Neural progenitor cell (in vitro differentiated cells): ENCODE measurements around the gene PAX5. TPM values are rescaled to one million over a fixed set of nuclear protein-coding genes. Genes with fewer than 3 reads are reported as not detected.
A peak's percentile ranks its signal among the peaks of the same experiment; 100 is the strongest.

Experiments used
- DNase-seq: peaks from one replicate; pipeline ENCODE4 v3.0.0-alpha.2; 2016; ENCODE audit warnings: low spot score
- H2AFZ ChIP-seq: fragments of 200-600 bp; sonication (generic); replicated peaks from 2 replicates; pipeline ENCODE4 v1.6.1; 2016; ENCODE audit warnings: antibody characterized with exemption
- H3F3A ChIP-seq: fragments of 200-600 bp; sonication (generic); 2 replicates; pipeline ENCODE4 v1.6.1; 2016; ENCODE audit warnings: antibody characterized with exemption, low read depth
- H3K27ac ChIP-seq: fragments of 200-600 bp; sonication (generic); 2 replicates; pipeline ENCODE4 v1.5.1; 2016; ENCODE audit warnings: mild to moderate bottlenecking
- H3K27me3 ChIP-seq: fragments of 200-600 bp; sonication (generic); 2 replicates; pipeline ENCODE4 v1.6.1; 2016; ENCODE audit warnings: mild to moderate bottlenecking, moderate library complexity
- H3K36me3 ChIP-seq: fragments of 200-600 bp; sonication (generic); 2 replicates; pipeline ENCODE4 v1.5.1; 2016
- H3K4me1 ChIP-seq: fragments of 200-600 bp; sonication (generic); 2 replicates; pipeline ENCODE4 v1.6.1; 2016; ENCODE audit warnings: mixed run types
- H3K4me2 ChIP-seq: fragments of 200-600 bp; sonication (generic); 2 replicates; pipeline ENCODE4 v1.6.1; 2016
- H3K4me3 ChIP-seq: fragments of 200-600 bp; sonication (generic); 2 replicates; pipeline ENCODE4 v1.5.1; 2016
- H3K79me2 ChIP-seq: fragments of 200-600 bp; sonication (generic); 2 replicates; pipeline ENCODE4 v1.6.1; 2016; ENCODE audit warnings: low read depth
- H3K9ac ChIP-seq: fragments of 200-600 bp; sonication (generic); 2 replicates; pipeline ENCODE4 v1.6.1; 2016
- H3K9me3 ChIP-seq: fragments of 200-600 bp; sonication (generic); 2 replicates; pipeline ENCODE4 v1.5.1; 2016; ENCODE audit warnings: low read depth
- H4K20me1 ChIP-seq: fragments of 200-600 bp; sonication (generic); 2 replicates; pipeline ENCODE4 v1.6.1; 2016; ENCODE audit warnings: low read depth
- H3K27ac Mint-ChIP-seq: 3 replicates; pipeline ENCODE4 v1.8.0; 2021; ENCODE audit warnings: mixed read lengths
- H3K27me3 Mint-ChIP-seq: 2 replicates; pipeline ENCODE4 v1.8.0; 2022; ENCODE audit warnings: low read depth, mild to moderate bottlenecking, inconsistent platforms, moderate library complexity, mixed read lengths; ENCODE audit not compliant: insufficient read depth
- H3K36me3 Mint-ChIP-seq: 3 replicates; pipeline ENCODE4 v1.8.0; 2021; ENCODE audit warnings: mixed read lengths
- H3K4me1 Mint-ChIP-seq: 3 replicates; pipeline ENCODE4 v1.8.0; 2021; ENCODE audit warnings: mixed read lengths
- H3K4me3 Mint-ChIP-seq: 3 replicates; pipeline ENCODE4 v1.8.0; 2021; ENCODE audit warnings: mild to moderate bottlenecking, moderate library complexity, mixed read lengths
- H3K9me3 Mint-ChIP-seq: 3 replicates; pipeline ENCODE4 v1.8.0; 2020; ENCODE audit warnings: mixed read lengths
- EZH2 ChIP-seq: fragments of 200-600 bp; sonication (generic); IDR thresholded peaks from 2 replicates; pipeline ENCODE4 v1.6.1; 2017; ENCODE audit warnings: antibody characterized with exemption, mild to moderate bottlenecking, moderate library complexity
- EZH2phosphoT487 ChIP-seq: fragments of 200-600 bp; sonication (generic); IDR thresholded peaks from 2 replicates; pipeline ENCODE4 v1.6.1; 2017; ENCODE audit warnings: antibody characterized with exemption
- total RNA-seq: library from RNA; depleted of rRNA; stranded (reverse); fragments of >200 nt; gene quantifications from 2 replicates; pipeline ENCODE4 v1.2.3, GENCODE V29; 2015; ENCODE audit warnings: low replicate concordance
- TF ChIP-seq, protein P1 (sequence below): fragments of 200-600 bp; sonication (generic); IDR thresholded peaks from 2 replicates; pipeline ENCODE4 v1.5.1; 2017; ENCODE audit warnings: antibody characterized with exemption, mild to moderate bottlenecking

The PAX5 gene
- total RNA-seq, 1 donor from 2014 or later = not detected

GRCh38 chr9:36861528-36862205, 172.4 kb downstream of the PAX5 start:
- no peak overlapping the region for H3K4me2 ChIP-seq
- H3K27me3 ChIP-seq = peaks cover 55% of the 10 kb centered on the region
- no peaks in the 10 kb centered on the region for H3K36me3 ChIP-seq
- H3K4me1 Mint-ChIP-seq = peaks cover 31% of the 10 kb centered on the region
- H3K27me3 Mint-ChIP-seq = peaks cover 17% of the 10 kb centered on the region
- no peak for TF ChIP-seq EZH2
- no peak for TF ChIP-seq EZH2phosphoT487
- TF ChIP-seq, protein P1, sequence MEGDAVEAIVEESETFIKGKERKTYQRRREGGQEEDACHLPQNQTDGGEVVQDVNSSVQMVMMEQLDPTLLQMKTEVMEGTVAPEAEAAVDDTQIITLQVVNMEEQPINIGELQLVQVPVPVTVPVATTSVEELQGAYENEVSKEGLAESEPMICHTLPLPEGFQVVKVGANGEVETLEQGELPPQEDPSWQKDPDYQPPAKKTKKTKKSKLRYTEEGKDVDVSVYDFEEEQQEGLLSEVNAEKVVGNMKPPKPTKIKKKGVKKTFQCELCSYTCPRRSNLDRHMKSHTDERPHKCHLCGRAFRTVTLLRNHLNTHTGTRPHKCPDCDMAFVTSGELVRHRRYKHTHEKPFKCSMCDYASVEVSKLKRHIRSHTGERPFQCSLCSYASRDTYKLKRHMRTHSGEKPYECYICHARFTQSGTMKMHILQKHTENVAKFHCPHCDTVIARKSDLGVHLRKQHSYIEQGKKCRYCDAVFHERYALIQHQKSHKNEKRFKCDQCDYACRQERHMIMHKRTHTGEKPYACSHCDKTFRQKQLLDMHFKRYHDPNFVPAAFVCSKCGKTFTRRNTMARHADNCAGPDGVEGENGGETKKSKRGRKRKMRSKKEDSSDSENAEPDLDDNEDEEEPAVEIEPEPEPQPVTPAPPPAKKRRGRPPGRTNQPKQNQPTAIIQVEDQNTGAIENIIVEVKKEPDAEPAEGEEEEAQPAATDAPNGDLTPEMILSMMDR = no peak
- no peak for DNase-seq
- H3K4me1 ChIP-seq = peaks cover 5% of the 10 kb centered on the region
- H3K27ac Mint-ChIP-seq = no peak overlapping the region
- H3K4me3 ChIP-seq = no peak overlapping the region
- no peak overlapping the region for H3K9ac ChIP-seq
- peaks cover 6% of the 10 kb centered on the region for H4K20me1 ChIP-seq
- no peak overlapping the region for H3K27ac ChIP-seq
- no peaks in the 10 kb centered on the region for H3K79me2 ChIP-seq
- H3K9me3 ChIP-seq = no peaks in the 10 kb centered on the region
- H3K9me3 Mint-ChIP-seq = no peaks in the 10 kb centered on the region
- no peak overlapping the region for H2AFZ ChIP-seq
- no peaks in the 10 kb centered on the region for H3F3A ChIP-seq
- H3K36me3 Mint-ChIP-seq = peaks cover 6% of the 10 kb centered on the region
- H3K4me3 Mint-ChIP-seq = no peak overlapping the region

DNA sequence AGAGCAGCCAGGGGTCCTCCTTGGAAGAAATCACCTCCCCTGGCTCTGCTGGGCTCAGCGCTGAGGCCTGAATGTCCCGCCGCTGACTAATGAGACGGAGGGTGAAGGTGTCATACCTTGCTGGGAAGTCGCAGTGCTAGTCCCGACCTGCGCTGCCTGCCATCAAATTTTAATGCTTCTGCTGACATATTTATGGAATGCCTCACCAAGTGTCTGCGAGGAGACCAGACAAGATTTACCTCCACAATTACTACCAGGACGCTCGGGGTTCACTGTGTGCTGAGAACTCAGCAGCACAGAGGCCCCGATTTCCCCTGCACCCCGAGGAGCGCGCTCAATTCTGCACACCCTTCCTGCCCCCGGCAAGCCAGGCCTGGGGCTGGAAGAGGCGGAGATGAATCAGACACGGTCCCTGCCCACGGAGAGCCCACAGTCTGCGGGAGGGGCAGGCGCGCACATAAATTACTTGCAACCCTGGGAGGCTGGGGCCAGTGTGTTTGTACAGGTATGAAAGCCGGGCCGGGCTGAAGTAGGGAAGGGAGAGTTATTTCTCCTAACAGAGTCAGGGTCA, 175.2 kb downstream of the PAX5 start:
- Mint-ChIP-seq H3K4me1 (peaks cover 31% of the 10 kb centered on the region), H3K9me3 (no peaks in the 10 kb centered on the region), H3K4me3 (no peak overlapping the region), H3K27me3 (peaks cover 17% of the 10 kb centered on the region), H3K36me3 (peaks cover 8% of the 10 kb centered on the region), H3K27ac (no peak overlapping the region)
- Histone ChIP-seq H4K20me1 (peaks cover 6% of the 10 kb centered on the region), H3K4me2 (no peak overlapping the region), H3K79me2 (no peaks in the 10 kb centered on the region), H3K9ac (no peak overlapping the region), H2AFZ (no peak overlapping the region), H3F3A (no peaks in the 10 kb centered on the region), H3K36me3 (no peaks in the 10 kb centered on the region), H3K4me3 (no peak overlapping the region), H3K4me1 (no peaks in the 10 kb centered on the region), H3K27ac (no peak overlapping the region), H3K27me3 (peaks cover 29% of the 10 kb centered on the region), H3K9me3 (no peaks in the 10 kb centered on the region)
- TF ChIP-seq, protein P1 = no peak
- TF ChIP-seq EZH2 (no peak), EZH2phosphoT487 (no peak)
- DNase-seq = no peak

GRCh38 chr9:36855448-36856315, 178.4 kb downstream of the PAX5 start:
- Mint-ChIP-seq H3K27ac (peak overlapping the region; percentile 37), H3K27me3 (peaks cover 10% of the 10 kb centered on the region), H3K36me3 (peaks cover 3% of the 10 kb centered on the region)

More at GRCh38 chr9:36855448-36856315, 178.4 kb downstream of the PAX5 start:
- Histone ChIP-seq H3K27ac (no peak overlapping the region), H3K27me3 (no peaks in the 10 kb centered on the region), H3K36me3 (no peaks in the 10 kb centered on the region), H3K9ac (no peak overlapping the region), H3K4me2 (no peak overlapping the region), H4K20me1 (no peaks in the 10 kb centered on the region), H3K79me2 (no peaks in the 10 kb centered on the region), H3K4me1 (peaks cover 3% of the 10 kb centered on the region), H3F3A (no peaks in the 10 kb centered on the region), H3K9me3 (no peaks in the 10 kb centered on the region), H2AFZ (no peak overlapping the region), H3K4me3 (no peak overlapping the region)
- Mint-ChIP-seq H3K4me1 (peaks cover 30% of the 10 kb centered on the region), H3K9me3 (no peaks in the 10 kb centered on the region), H3K4me3 (no peak overlapping the region)
- peak; percentile 42 for DNase-seq
- TF ChIP-seq, protein P1 = peak; percentile 30
- TF ChIP-seq EZH2phosphoT487 = no peak
